Osteoblast (primary cell): ENCODE data around the gene TFCP2. TPM values are rescaled to one million over a fixed set of nuclear protein-coding genes. Genes with fewer than 3 reads are reported as not detected.

Experiments used
- DNase-seq: peaks from one replicate; pipeline ENCODE4 v3.0.0; 2011; ENCODE audit warnings: low spot score, mixed read lengths; ENCODE audit not compliant: insufficient read length; ENCODE audit errors: missing footprints
- H2AFZ ChIP-seq: 2 replicates; pipeline ENCODE4 v1.6.0; 2011; ENCODE audit warnings: mild to moderate bottlenecking, low read length
- H3K27ac ChIP-seq: 2 replicates; pipeline ENCODE4 v1.5.1; 2011; ENCODE audit warnings: mild to moderate bottlenecking, low read depth, low read length, moderate library complexity
- H3K27me3 ChIP-seq: 2 replicates; pipeline ENCODE4 v1.6.0; 2012; ENCODE audit warnings: mild to moderate bottlenecking, control low read depth, inconsistent platforms, low read length, moderate library complexity; ENCODE audit not compliant: insufficient read depth
- H3K36me3 ChIP-seq: 2 replicates; pipeline ENCODE4 v1.5.1; 2011; ENCODE audit warnings: mild to moderate bottlenecking, low read length, control low read depth, moderate library complexity; ENCODE audit not compliant: insufficient read depth
- H3K4me1 ChIP-seq: 2 replicates; pipeline ENCODE4 v1.5.1; 2011; ENCODE audit warnings: mild to moderate bottlenecking, low read length, control low read depth, moderate library complexity; ENCODE audit not compliant: insufficient read depth
- H3K4me2 ChIP-seq: 2 replicates; pipeline ENCODE4 v1.6.0; 2011; ENCODE audit warnings: mild to moderate bottlenecking, low read length; ENCODE audit not compliant: insufficient read depth
- H3K4me3 ChIP-seq: fragments of 200-600 bp; sonication (generic); 3 replicates; pipeline ENCODE4 v1.5.1; 2012; ENCODE audit warnings: mild to moderate bottlenecking, low read length, inconsistent platforms; ENCODE audit not compliant: insufficient read depth
- H3K79me2 ChIP-seq: 2 replicates; pipeline ENCODE4 v1.6.0; 2012; ENCODE audit warnings: mild to moderate bottlenecking, low read length, control low read depth, inconsistent platforms; ENCODE audit not compliant: insufficient read depth
- H3K9me3 ChIP-seq: 2 replicates; pipeline ENCODE4 v1.5.1; 2011; ENCODE audit warnings: low read depth, low read length, control low read depth
- H4K20me1 ChIP-seq: 2 replicates; pipeline ENCODE4 v1.6.0; 2012; ENCODE audit warnings: mild to moderate bottlenecking, low read length, control low read depth; ENCODE audit not compliant: insufficient read depth
- CTCF ChIP-seq: IDR thresholded peaks from 2 replicates; pipeline ENCODE4 v1.5.1; 2011; ENCODE audit warnings: mild to moderate bottlenecking, low read depth, low read length, moderate library complexity; ENCODE audit errors: extremely low read depth
- total RNA-seq: library from RNA; depleted of rRNA; stranded (reverse); fragments of >200 nt; gene quantifications from 2 replicates; pipeline ENCODE4 v1.2.3, GENCODE V29; 2012

Gene TFCP2
- total RNA-seq, 1 donor = 7.6 TPM

- H2AFZ ChIP-seq = peak overlapping the region; percentile 96
- peak overlapping the region; percentile 97 for H3K4me2 ChIP-seq
- H3K4me1 ChIP-seq = peaks cover 10% of the 10 kb centered on the region
- H3K79me2 ChIP-seq = peaks cover 53% of the 10 kb centered on the region
- DNase-seq = no peak
- no peak for TF ChIP-seq CTCF
- H3K4me3 ChIP-seq = peak overlapping the region; percentile 90
- no peaks in the 10 kb centered on the region for H3K9me3 ChIP-seq
- no peaks in the 10 kb centered on the region for H4K20me1 ChIP-seq
- no peaks in the 10 kb centered on the region for H3K27me3 ChIP-seq
- no peaks in the 10 kb centered on the region for H3K36me3 ChIP-seq
- peak overlapping the region; percentile 100 for H3K27ac ChIP-seq
Measured at GRCh38 chr12:51171884-51172514, 936 bp downstream of the TFCP2 start.

- H3K27ac ChIP-seq = no peak overlapping the region
- peaks cover 7% of the 10 kb centered on the region for H3K4me1 ChIP-seq
- H3K27me3 ChIP-seq = no peaks in the 10 kb centered on the region
- H4K20me1 ChIP-seq = peaks cover 19% of the 10 kb centered on the region
- peaks cover 72% of the 10 kb centered on the region for H3K79me2 ChIP-seq
- no peak overlapping the region for H2AFZ ChIP-seq
- H3K4me2 ChIP-seq = no peak overlapping the region
- no peak for DNase-seq
- no peaks in the 10 kb centered on the region for H3K36me3 ChIP-seq
- H3K4me3 ChIP-seq = no peak overlapping the region
- TF ChIP-seq CTCF = no peak
- H3K9me3 ChIP-seq = no peaks in the 10 kb centered on the region
Measured at GRCh38 chr12:51163795-51164194, 9.1 kb downstream of the TFCP2 start.

GRCh38 chr12:51162217-51162616 is 10.7 kb downstream of the TFCP2 start:
- Histone ChIP-seq H3K27me3 (no peaks in the 10 kb centered on the region), H4K20me1 (peaks cover 23% of the 10 kb centered on the region), H3K4me1 (peaks cover 7% of the 10 kb centered on the region), H3K9me3 (no peaks in the 10 kb centered on the region), H3K4me2 (no peak overlapping the region), H3K36me3 (no peaks in the 10 kb centered on the region), H2AFZ (no peak overlapping the region), H3K79me2 (peaks cover 66% of the 10 kb centered on the region), H3K27ac (no peak overlapping the region), H3K4me3 (no peak overlapping the region)
- TF ChIP-seq CTCF = no peak
- no peak for DNase-seq

GRCh38 chr12:51160814-51161459 is 12.0 kb downstream of the TFCP2 start:
- H3K79me2 ChIP-seq = peaks cover 62% of the 10 kb centered on the region
- H3K4me2 ChIP-seq = peak overlapping the region; percentile 71
- peaks cover 7% of the 10 kb centered on the region for H3K4me1 ChIP-seq
- H3K36me3 ChIP-seq = no peaks in the 10 kb centered on the region
- H3K27ac ChIP-seq = peak overlapping the region; percentile 49
- H3K4me3 ChIP-seq = peak overlapping the region; percentile 33
- no peaks in the 10 kb centered on the region for H3K27me3 ChIP-seq
- no peak for TF ChIP-seq CTCF
- DNase-seq = peak; percentile 83
- no peaks in the 10 kb centered on the region for H3K9me3 ChIP-seq
- H2AFZ ChIP-seq = peak overlapping the region; percentile 65
- H4K20me1 ChIP-seq = peaks cover 19% of the 10 kb centered on the region
